Liver (tissue), 9 donors: Measurements from ENCODE around the gene ARFRP1. TPM values are rescaled to one million over a fixed set of nuclear protein-coding genes. Genes with fewer than 3 reads are reported as not detected.

Experiments used
- DNase-seq: peaks from one replicate; pipeline ENCODE4 v3.0.0-alpha.2; 2017; ENCODE audit warnings: low spot score
- H3K27ac ChIP-seq, 2 donors: one replicate each; pipeline ENCODE4 v1.7.0; 2013; ENCODE audit warnings: inconsistent platforms in 2 of 2, low read length in 2 of 2, control low read depth in 1 of 2, low read depth in 1 of 2, mild to moderate bottlenecking in 1 of 2
- H3K27me3 ChIP-seq, 4 donors: one replicate each; pipeline versions ENCODE4 v1.6.1 to v1.7.0; 2013; ENCODE audit warnings: low read length in 3 of 4, inconsistent platforms in 1 of 4, mild to moderate bottlenecking in 1 of 4, moderate library complexity in 1 of 4; ENCODE audit not compliant: control insufficient read depth in 4 of 4, insufficient read depth in 4 of 4
- H3K36me3 ChIP-seq, 4 donors: one replicate each; pipeline versions ENCODE4 v1.6.1 to v1.7.0; 2013; ENCODE audit warnings: low read length in 3 of 4, mild to moderate bottlenecking in 3 of 4, low read depth in 1 of 4, moderate library complexity in 1 of 4; ENCODE audit not compliant: control insufficient read depth in 4 of 4, insufficient read depth in 3 of 4
- H3K4me1 ChIP-seq, 4 donors: one replicate each; pipeline versions ENCODE4 v1.6.1 to v1.7.0; 2013; ENCODE audit warnings: low read length in 3 of 4, mild to moderate bottlenecking in 3 of 4, moderate library complexity in 1 of 4; ENCODE audit not compliant: control insufficient read depth in 4 of 4, insufficient read depth in 4 of 4
- H3K4me3 ChIP-seq, 3 donors: one replicate each; pipeline versions ENCODE4 v1.6.1 to v1.7.0; 2013; ENCODE audit warnings: low read length in 3 of 3, control low read depth in 1 of 3, low read depth in 1 of 3, mild to moderate bottlenecking in 1 of 3
- H3K9ac ChIP-seq, 2 donors: one replicate each; pipeline ENCODE4 v1.7.0; 2013; ENCODE audit warnings: low read length in 2 of 2, mild to moderate bottlenecking in 2 of 2, moderate library complexity in 2 of 2, control low read depth in 1 of 2, low read depth in 1 of 2
- H3K9me3 ChIP-seq, 4 donors: one replicate each; pipeline versions ENCODE4 v1.6.1 to v1.7.0; 2013; ENCODE audit warnings: low read length in 3 of 4; ENCODE audit not compliant: control insufficient read depth in 4 of 4
- ATF3 ChIP-seq: IDR thresholded peaks from 2 replicates; pipeline ENCODE4 v1.6.1; 2016; ENCODE audit warnings: antibody characterized with exemption
- CTCF ChIP-seq: fragments of 150-350 bp; IDR thresholded peaks from 2 replicates; pipeline ENCODE4 v1.5.1; 2017; ENCODE audit warnings: improper control_type of control experiment, low read depth, low read length; ENCODE audit not compliant: missing input control
- FOXA1 ChIP-seq: IDR thresholded peaks from 2 replicates; pipeline ENCODE4 v1.6.1; 2016; ENCODE audit warnings: antibody characterized with exemption
- FOXA2 ChIP-seq: IDR thresholded peaks from 2 replicates; pipeline ENCODE4 v1.6.1; 2016; ENCODE audit warnings: antibody characterized with exemption
- GABPA ChIP-seq, 2 donors: IDR thresholded peaks in 1 of 2; conservative IDR thresholded peaks in 1 of 2; 2 replicates each; pipeline ENCODE4 v1.6.1; 2016; ENCODE audit warnings: antibody characterized with exemption in 2 of 2, mild to moderate bottlenecking in 1 of 2, moderate library complexity in 1 of 2
- HNF4A ChIP-seq, 2 donors: conservative IDR thresholded peaks; 2 replicates each; pipeline ENCODE4 v1.6.1; 2016; ENCODE audit warnings: antibody characterized with exemption in 2 of 2, mild to moderate bottlenecking in 2 of 2
- HNF4G ChIP-seq: IDR thresholded peaks from 2 replicates; pipeline ENCODE4 v1.6.1; 2016; ENCODE audit warnings: antibody characterized with exemption
- JUND ChIP-seq, 2 donors: IDR thresholded peaks; 2 replicates each; pipeline ENCODE4 v1.6.1; 2016; ENCODE audit warnings: antibody characterized with exemption in 2 of 2
- MAX ChIP-seq: IDR thresholded peaks from 2 replicates; pipeline ENCODE4 v1.6.1; 2016; ENCODE audit warnings: antibody characterized with exemption
- NR2F2 ChIP-seq: IDR thresholded peaks from 2 replicates; pipeline ENCODE4 v1.6.1; 2016; ENCODE audit warnings: antibody characterized with exemption
- RAD21 ChIP-seq, 2 donors: IDR thresholded peaks; 2 replicates each; pipeline ENCODE4 v1.6.1; 2016; ENCODE audit warnings: antibody characterized with exemption in 2 of 2, mild to moderate bottlenecking in 2 of 2
- RXRA ChIP-seq, 2 donors: IDR thresholded peaks; 2 replicates each; pipeline ENCODE4 v1.6.1; 2017 to 2018; ENCODE audit warnings: antibody characterized with exemption in 2 of 2, mild to moderate bottlenecking in 1 of 2
- SP1 ChIP-seq: IDR thresholded peaks from 2 replicates; pipeline ENCODE4 v1.6.1; 2018; ENCODE audit warnings: antibody characterized with exemption, mild to moderate bottlenecking
- TAF1 ChIP-seq: conservative IDR thresholded peaks from 2 replicates; pipeline ENCODE4 v1.6.1; 2016; ENCODE audit warnings: antibody characterized with exemption, mild to moderate bottlenecking
- YY1 ChIP-seq: IDR thresholded peaks from 2 replicates; pipeline ENCODE4 v1.6.1; 2016; ENCODE audit warnings: antibody characterized with exemption, mild to moderate bottlenecking
- ZBTB33 ChIP-seq: IDR thresholded peaks from 2 replicates; pipeline ENCODE4 v1.6.1; 2016; ENCODE audit warnings: antibody characterized with exemption
- WGBS: extraction: QIAGEN DNeasy Blood & Tissue Kit; methylation state at CpG from one replicate; pipeline ENCODE4 v1.1.7; 2013; 5-methylcytosine and 5-hydroxymethylcytosine counted together
- polyA plus RNA-seq, 2 donors: library from polyadenylated mRNA; stranded (reverse) in 1 of 2; unstranded in 1 of 2; fragments of 200-250 nt in 1 of 2; fragments of >200 nt in 1 of 2; fragmentation: Nextera tagmentation in 1 of 2; extraction: Ambion mirVana in 1 of 2; gene quantifications; one replicate each; pipeline versions ENCODE4 v1.2.1 to v1.2.3, GENCODE V29; 2013 to 2015
- total RNA-seq, 2 donors: library from RNA; depleted of rRNA; stranded (reverse); fragments of >200 nt; gene quantifications; one replicate each; pipeline ENCODE4 v1.2.3, GENCODE V29; 2014
- donor health status: healthy.
- donor health status: healthy.
- donor health status: healthy.
- donor health status: healthy.
- donor health status: healthy.

Gene ARFRP1
- total and polyA plus RNA-seq, 4 donors, result 14.2 to 26.9 (median 20.5) TPM

- peak overlapping the region; percentile 81 to 86 for H3K27ac ChIP-seq
- DNase-seq, result peak; percentile 49
- H3K36me3 ChIP-seq, result peaks cover 2 to 33% (median 13%) of the 10 kb centered on the region in 4 donors
- H3K9me3 ChIP-seq, result no peaks in the 10 kb centered on the region
- H3K4me3 ChIP-seq, result peak overlapping the region; percentile 76 to 96 (median 87)
- no peaks in the 10 kb centered on the region for H3K27me3 ChIP-seq
- 2% methylated on average over 56 of the region's 56 CpGs for WGBS
- TF ChIP-seq GABPA (IDR thresholded peaks at IDR 0.05 in 1 of 2, conservative IDR thresholded peaks at IDR 0.05 in 1 of 2), result no peak
- TF ChIP-seq CTCF, result peak; percentile 53
- no peak for TF ChIP-seq HNF4G
- no peak for TF ChIP-seq MAX
- TF ChIP-seq TAF1, result no peak
- peak; percentile 83 to 86 for TF ChIP-seq RAD21 (IDR thresholded peaks at IDR 0.05)
- TF ChIP-seq JUND (IDR thresholded peaks at IDR 0.05), result no peak
- no peak for TF ChIP-seq FOXA1
- TF ChIP-seq HNF4A (conservative IDR thresholded peaks at IDR 0.05), result peak in 1 of 2 donors; percentile 30
- peak in 1 of 2 donors; percentile 53 for TF ChIP-seq RXRA (IDR thresholded peaks at IDR 0.05)
- no peak for TF ChIP-seq ZBTB33
- no peak for TF ChIP-seq NR2F2
- no peak for TF ChIP-seq FOXA2
- TF ChIP-seq SP1, result no peak
- H3K9ac ChIP-seq, result peak overlapping the region; percentile 36 to 55
- H3K4me1 ChIP-seq, result peaks cover 5 to 27% (median 25%) of the 10 kb centered on the region in 4 donors
Measured at GRCh38 chr20:63706852-63707557, 771 bp downstream of the ARFRP1 start.

- TF ChIP-seq YY1, result no peak
- no peak for TF ChIP-seq RAD21 (IDR thresholded peaks at IDR 0.05)
- no peak for TF ChIP-seq HNF4G
- TF ChIP-seq ATF3, result no peak
- TF ChIP-seq NR2F2, result no peak
- no peak for TF ChIP-seq FOXA2
- no peak for TF ChIP-seq HNF4A (conservative IDR thresholded peaks at IDR 0.05)
- H3K36me3 ChIP-seq, result peaks cover 0 to 26% (median 10%) of the 10 kb centered on the region in 4 donors
- H3K27ac ChIP-seq, result peak overlapping the region in 1 of 2 donors; percentile 81
- DNase-seq, result no peak
- WGBS, result 77% methylated on average over 12 of the region's 12 CpGs
- H3K4me3 ChIP-seq, result no peak overlapping the region
- H3K9ac ChIP-seq, result peak overlapping the region in 1 of 2 donors; percentile 55
- no peaks in the 10 kb centered on the region for H3K27me3 ChIP-seq
- peaks cover 5 to 27% (median 25%) of the 10 kb centered on the region in 4 donors for H3K4me1 ChIP-seq
- no peaks in the 10 kb centered on the region for H3K9me3 ChIP-seq
Measured at GRCh38 chr20:63706027-63706695, 1.6 kb downstream of the ARFRP1 start.
